Stimulated activated CD4-positive, alpha-beta T cell treated with anti-CD3 and anti-CD28 coated beads, Interleukin-2, amount 100 ng/mL, for 24 hours (primary cell): Measurements from ENCODE around the gene AOAH.

Source experiments
- DNase-seq, 2 donors: peaks; one replicate each; pipeline ENCODE4 v3.0.0-alpha.2; 2020

The AOAH gene

GRCh38 chr7:36723951-36724664, at the start of gene AOAH:
TSS of gene AOAH (minus strand) at chr7:36724494. CDS start at chr7:36724148, 346 bp downstream.
- DNase-seq, result peak; percentile 63 to 69

- no peak for DNase-seq
These were observed 42.2 kb upstream of the AOAH start for GRCh38 chr7:36766451-36766850.

- no peak for DNase-seq
These were observed 41.3 kb upstream of the AOAH start for GRCh38 chr7:36765605-36766004.

GRCh38 chr7:36764929-36765328, 40.6 kb upstream of the AOAH start:
- DNase-seq, result no peak

DNA sequence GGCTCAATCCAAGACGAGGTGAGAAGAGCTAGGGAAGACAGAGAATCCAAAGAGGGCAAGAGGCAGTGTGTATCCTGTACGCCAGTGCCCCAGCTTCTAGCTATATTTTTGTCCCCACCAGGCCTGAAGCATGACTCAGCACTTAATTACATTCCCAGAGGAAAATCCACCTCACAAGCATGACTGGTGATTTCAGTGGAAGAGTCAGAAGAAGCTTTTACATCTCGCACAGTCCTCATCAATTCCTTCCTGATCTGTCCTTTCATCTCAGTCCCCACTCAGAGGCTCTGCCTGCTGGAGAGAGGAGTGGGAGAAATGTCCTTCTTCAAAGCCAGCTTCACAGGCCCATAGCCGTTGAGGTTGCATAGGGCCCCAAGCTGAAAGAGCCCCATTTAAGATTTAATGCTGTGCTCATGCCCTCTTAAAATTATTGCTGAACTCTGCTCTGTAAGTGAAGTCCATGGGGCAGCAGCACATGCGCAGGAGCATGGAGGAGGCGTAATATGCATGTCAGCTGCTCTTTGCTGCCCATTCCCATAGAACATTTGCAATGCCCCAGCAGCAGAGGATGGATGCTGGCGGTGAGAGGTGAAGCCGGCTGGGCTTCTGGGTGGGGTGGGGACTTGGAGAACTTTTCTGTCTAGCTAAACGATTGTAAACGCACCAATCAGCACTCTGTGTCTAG, 39.0 kb upstream of the AOAH start:
- DNase-seq, result no peak

DNA sequence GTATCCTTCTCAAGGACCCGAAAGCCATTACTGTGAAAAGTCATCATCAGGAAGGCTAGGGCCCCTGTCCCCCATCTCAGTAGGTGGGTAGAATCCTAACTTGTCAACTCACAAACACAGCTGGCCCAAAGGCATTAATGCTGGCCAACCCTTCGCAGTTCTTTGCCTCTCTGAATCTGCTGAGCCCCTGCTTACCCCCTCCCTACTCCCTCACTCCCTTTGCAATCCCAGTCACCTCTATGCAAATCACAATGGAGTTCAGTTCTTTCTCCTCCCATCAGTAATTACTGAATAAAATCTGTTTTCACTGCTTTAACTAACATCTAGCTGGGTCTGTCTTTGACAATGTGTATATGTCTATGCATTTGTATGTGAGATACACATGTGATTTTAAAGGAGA, 38.1 kb upstream of the AOAH start:
- DNase-seq, result no peak

- no peak for DNase-seq
These were observed 37.5 kb upstream of the AOAH start for GRCh38 chr7:36761835-36762234.

- no peak for DNase-seq
These were observed 36.8 kb upstream of the AOAH start for GRCh38 chr7:36760856-36761762.

GRCh38 chr7:36758879-36759278, 34.6 kb upstream of the AOAH start:
- DNase-seq, result no peak

DNA sequence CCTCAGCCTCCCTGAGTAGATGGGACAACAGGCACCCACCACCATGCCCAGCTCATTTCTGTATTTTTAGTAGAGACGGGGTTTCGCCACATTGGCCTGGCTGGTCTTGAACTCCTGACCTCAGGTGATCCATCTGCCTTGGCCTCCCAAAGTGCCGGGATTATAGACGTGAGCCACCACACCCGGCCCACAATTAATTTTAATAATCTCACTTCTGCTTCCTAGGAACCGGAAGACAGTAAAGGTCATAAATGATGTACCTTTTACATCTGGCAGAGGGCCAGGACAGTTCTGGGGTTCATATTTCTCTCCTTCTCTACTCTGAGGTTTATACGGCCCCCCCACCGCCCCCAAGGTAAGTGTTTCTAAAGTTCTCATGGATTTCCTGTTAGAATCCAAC, 31.2 kb upstream of the AOAH start:
- DNase-seq, result no peak

DNA sequence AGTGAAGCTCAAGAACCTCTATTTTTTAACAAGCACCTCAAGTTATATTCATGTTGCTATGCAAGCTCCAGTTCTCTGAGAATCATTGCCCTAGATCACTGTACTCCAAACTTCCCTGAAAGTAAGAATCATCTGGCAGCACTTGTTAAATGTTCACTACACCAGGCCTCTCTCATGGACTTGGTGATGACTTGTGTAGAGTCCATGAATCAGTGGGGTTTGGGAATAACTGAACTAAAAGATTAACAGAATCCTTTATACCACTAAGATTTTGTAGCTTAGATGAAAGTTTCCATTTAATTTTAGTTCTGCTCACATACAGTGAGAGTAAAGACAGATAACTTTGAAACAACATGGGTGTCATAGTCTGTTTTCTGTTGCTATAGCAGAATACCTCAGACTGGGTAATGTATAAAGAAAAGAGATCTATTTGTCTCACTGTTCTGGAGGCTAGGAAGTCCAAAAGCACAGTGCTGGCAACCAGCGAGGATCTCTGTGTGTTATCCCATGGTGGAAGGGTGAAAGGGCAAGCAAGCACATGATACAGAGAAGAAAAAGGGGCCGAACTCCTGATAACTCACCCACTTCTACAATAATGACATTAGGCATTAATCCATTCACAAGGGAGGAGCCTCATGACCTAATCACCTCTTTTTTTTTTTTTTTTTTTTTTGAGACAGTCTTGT, 27.9 kb upstream of the AOAH start:
- DNase-seq, result no peak

GRCh38 chr7:36750451-36750850, 26.2 kb upstream of the AOAH start:
- no peak for DNase-seq

DNA sequence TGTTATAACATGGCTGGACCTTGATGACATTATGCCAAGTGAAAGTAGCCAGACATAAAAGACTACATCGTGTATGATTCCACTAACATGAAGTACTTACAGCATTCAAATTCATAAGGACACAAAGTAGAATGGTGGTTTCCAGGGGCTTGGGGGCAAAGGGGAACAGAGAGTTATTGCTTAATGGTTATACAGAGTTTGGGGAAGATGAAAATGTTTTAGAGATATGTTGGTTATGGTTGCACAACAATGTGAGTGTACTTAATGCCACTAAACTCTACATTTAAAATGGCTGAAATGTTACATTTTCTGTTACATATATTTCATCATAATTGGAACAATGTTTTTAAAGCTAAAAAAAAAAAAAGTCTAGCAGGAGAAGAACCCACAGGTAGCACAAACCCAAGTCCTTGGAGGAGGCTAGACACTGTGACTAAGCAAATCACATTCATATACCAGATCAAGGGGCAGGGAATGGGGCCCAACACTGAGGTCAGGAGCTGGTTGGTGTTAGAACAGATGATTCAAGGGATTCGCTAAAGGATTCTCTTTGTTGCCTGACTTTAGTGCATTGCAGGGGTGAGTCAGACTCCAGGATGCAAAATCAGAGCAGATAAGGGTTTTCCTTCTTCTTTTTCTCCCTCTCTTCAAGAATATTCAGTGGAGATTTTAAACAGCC, 25.1 kb upstream of the AOAH start:
- DNase-seq, result no peak

DNA sequence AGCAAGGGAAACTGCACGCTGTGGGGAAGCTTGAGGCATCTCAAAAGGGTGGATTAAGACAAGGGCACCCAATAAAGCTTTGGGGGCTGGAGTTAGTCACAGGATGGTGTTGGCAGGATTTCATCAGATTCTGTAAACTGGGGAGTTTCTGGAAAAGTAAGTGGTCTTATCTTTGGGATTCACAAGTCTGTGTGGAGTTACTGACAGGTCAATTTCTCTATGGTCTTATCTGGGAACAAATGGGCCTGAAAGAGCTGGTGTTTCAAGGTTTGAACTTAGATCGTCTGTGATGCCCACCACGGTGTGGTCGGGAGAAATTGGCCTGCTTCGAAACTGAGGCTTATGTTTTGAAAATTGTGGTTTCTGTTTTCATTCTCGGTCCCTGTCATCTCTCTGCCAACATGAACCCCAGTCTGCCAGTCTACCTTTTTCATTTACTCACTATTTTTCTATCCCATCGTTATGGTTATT, 23.8 kb upstream of the AOAH start:
- DNase-seq, result peak in 1 of 2 donors; percentile 20

- no peak for DNase-seq
These were observed 23.2 kb upstream of the AOAH start for GRCh38 chr7:36747280-36748016.

GRCh38 chr7:36746347-36746746, 22.1 kb upstream of the AOAH start:
- no peak for DNase-seq

DNA sequence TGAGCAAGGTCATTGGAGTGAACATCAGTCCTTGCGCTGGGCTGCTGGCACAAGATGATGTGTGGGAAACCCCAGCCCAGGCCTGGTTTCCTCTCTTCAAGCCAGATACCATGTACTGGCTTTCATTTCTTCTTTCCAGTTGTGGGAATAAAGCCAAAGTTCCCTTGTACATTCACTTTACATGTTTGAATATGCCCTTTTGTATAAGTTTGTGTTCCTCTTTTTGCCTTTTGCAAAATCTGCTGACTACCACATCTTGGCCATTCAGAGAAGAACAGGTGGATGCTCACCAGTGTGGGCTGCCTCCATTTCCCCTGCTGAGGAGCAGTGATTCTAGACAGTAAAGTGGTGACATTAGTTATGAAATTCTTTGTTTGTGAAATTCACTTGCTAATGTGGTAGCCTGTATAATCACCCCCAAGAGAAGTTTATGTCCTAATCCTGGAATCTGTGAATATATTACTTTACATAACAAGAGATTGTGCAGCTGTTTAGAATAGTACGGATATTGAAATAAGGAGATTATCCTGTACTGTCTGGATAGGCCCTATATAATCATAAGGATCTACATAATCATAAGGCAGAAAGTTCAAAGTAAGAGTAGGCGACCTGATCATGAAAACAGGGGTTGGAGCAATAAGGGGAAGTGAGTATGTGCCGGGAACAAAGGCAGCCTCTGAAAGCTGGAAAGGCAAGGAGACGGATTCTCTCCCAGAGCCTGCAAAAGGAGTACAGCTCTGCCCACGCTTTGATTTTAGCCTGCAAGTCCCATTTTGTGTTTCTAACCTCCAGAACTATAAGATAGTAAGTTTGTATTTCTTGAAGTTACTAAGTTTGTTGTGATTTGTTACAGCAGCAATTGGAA, 18.8 kb upstream of the AOAH start:
- no peak for DNase-seq

- no peak for DNase-seq
These were observed 17.6 kb upstream of the AOAH start for GRCh38 chr7:36741866-36742265.

GRCh38 chr7:36739351-36739750, 15.1 kb upstream of the AOAH start:
- no peak for DNase-seq

DNA sequence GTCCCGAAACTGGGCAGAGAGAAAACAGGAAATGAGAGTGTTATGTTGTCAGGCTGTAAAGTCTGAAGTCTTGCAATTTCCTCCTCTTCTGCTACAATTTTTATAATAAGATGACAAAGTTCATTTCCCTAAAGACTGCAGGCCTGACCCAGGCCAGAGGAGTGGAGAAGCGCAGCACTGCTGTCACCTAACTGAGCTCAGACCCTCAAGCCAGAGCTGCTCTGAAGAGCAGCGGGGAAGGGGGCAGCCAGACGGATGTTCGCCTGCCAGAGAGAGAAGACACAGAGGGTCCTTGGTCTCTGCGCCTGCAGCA, 12.6 kb upstream of the AOAH start:
- DNase-seq, result no peak
